Adrenal gland (tissue), 12 donors: ENCODE results near the gene CFAP251. TPM values are rescaled to one million over a fixed set of nuclear protein-coding genes. Genes with fewer than 3 reads are reported as not detected.
A peak's percentile ranks its signal among the peaks of the same experiment; 100 is the strongest.

Source experiments
- DNase-seq, 7 donors: peaks; one replicate each; pipeline ENCODE4 v3.0.0-alpha.2; 2019 to 2020
- H3K27ac ChIP-seq, 5 donors: fragments of 200-600 bp; sonication (generic) in 4 of 5; 1 replicate in 3 of 5; 2 replicates in 2 of 5; pipeline versions ENCODE4 v1.5.1 to v1.8.0; 2016 to 2020; ENCODE audit warnings: mild to moderate bottlenecking in 1 of 5
- H3K27me3 ChIP-seq: fragments of 200-600 bp; 2 replicates; pipeline ENCODE4 v1.8.0; 2021
- H3K36me3 ChIP-seq, 2 donors: fragments of 200-600 bp; replicated peaks in 1 of 2; 1 replicate in 1 of 2; 2 replicates in 1 of 2; pipeline versions ENCODE4 v1.5.1 to v1.8.0; 2018 to 2022
- H3K4me1 ChIP-seq, 2 donors: fragments of 200-600 bp; replicated peaks in 1 of 2; 1 replicate in 1 of 2; 2 replicates in 1 of 2; pipeline versions ENCODE4 v1.5.1 to v1.8.0; 2018 to 2021
- H3K4me3 ChIP-seq, 4 donors: fragments of 200-600 bp; sonication (generic) in 3 of 4; one replicate each; pipeline ENCODE4 v1.5.1; 2016 to 2018
- H3K9me3 ChIP-seq, 3 donors: fragments of 200-600 bp; sonication (generic) in 1 of 3; replicated peaks in 1 of 3; 1 replicate in 2 of 3; 2 replicates in 1 of 3; pipeline versions ENCODE4 v1.5.1 to v1.8.0; 2016 to 2021
- POLR2A ChIP-seq, 2 donors: fragments of 450-650 bp; IDR thresholded peaks; one replicate each; pipeline ENCODE4 v1.6.1; 2017; ENCODE audit warnings: antibody characterized with exemption in 2 of 2, mild to moderate bottlenecking in 2 of 2, moderate library complexity in 1 of 2
- WGBS, 4 donors: extraction: QIAGEN DNeasy Blood & Tissue Kit in 2 of 4; methylation state at CpG; one replicate each; pipeline versions ENCODE4 v1.1.5 to v1.1.7; 2013 to 2017; 5-methylcytosine and 5-hydroxymethylcytosine counted together
- intact Hi-C, 2 donors: fragments of 100-400 bp; cut with DNase I; formaldehyde crosslinking; loops; one replicate each; pipeline versions ENCODE4 v1.14.1 to v1.15.0; 2022 to 2023
- polyA plus RNA-seq, 3 donors: library from polyadenylated mRNA; stranded (reverse); fragments of 200-250 nt in 2 of 3; fragments of 350-450 nt in 1 of 3; fragmentation: Illumina TruSeq in 1 of 3; extraction: RNeasy Lipid Tissue Mini Kit (QIAGEN cat#74804) in 1 of 3; gene quantifications; one replicate each; pipeline ENCODE4 v1.2.3, GENCODE V29; 2013 to 2014
- total RNA-seq, 9 donors: library from RNA; depleted of rRNA in 4 of 9; stranded (reverse); fragments of >200 nt in 4 of 9; fragments of 120-200 nt in 1 of 9; fragmentation: NEBNext Ultra II Directional in 1 of 9; extraction: Animal tissue kit (Norgen Biotek cat#: 25700) in 1 of 9; gene quantifications; one replicate each; pipeline versions ENCODE4 v1.1.0 to v1.2.4, GENCODE V29; 2013 to 2023
- TF ChIP-seq, protein P1 (sequence below), 6 experiments: fragments of 450-650 bp in 4 of 6; fragments of 200-600 bp in 2 of 6; sonication (generic) in 1 of 6; IDR thresholded peaks; 1 replicate in 5 of 6; 2 replicates in 1 of 6; pipeline versions ENCODE4 v1.5.1 to v1.8.0; 2016 to 2021; ENCODE audit warnings: antibody characterized with exemption in 6 of 6, mild to moderate bottlenecking in 2 of 6, moderate library complexity in 1 of 6
- donor health status: healthy with polysubstance abuse.
- donor health status: Bipolar disorder and iron deficiency.
- donor health status: DM: yes; HTN: yes; CAD: no.
- donor health status: DM: no; HTN: no; CAD: no.
- donor health status: DM: no; HTN: no; CAD: no.
- donor health status: DM: yes; HTN: yes; CAD: no.

The CFAP251 gene
- total and polyA plus RNA-seq, 12 donors: 0.30 to 11.6 (median 2.7) TPM

- Histone ChIP-seq H3K36me3 (peaks cover 0 to 76% of the 10 kb centered on the region in 2 donors), H3K4me1 (no peaks in the 10 kb centered on the region), H3K27me3 (no peaks in the 10 kb centered on the region), H3K27ac (no peak overlapping the region), H3K4me3 (no peak overlapping the region), H3K9me3 (no peaks in the 10 kb centered on the region)
- DNase-seq: no peak
- intact Hi-C loops: no loop called here
- TF ChIP-seq POLR2A (IDR thresholded peaks at IDR 0.05): no peak
- TF ChIP-seq, protein P1, sequence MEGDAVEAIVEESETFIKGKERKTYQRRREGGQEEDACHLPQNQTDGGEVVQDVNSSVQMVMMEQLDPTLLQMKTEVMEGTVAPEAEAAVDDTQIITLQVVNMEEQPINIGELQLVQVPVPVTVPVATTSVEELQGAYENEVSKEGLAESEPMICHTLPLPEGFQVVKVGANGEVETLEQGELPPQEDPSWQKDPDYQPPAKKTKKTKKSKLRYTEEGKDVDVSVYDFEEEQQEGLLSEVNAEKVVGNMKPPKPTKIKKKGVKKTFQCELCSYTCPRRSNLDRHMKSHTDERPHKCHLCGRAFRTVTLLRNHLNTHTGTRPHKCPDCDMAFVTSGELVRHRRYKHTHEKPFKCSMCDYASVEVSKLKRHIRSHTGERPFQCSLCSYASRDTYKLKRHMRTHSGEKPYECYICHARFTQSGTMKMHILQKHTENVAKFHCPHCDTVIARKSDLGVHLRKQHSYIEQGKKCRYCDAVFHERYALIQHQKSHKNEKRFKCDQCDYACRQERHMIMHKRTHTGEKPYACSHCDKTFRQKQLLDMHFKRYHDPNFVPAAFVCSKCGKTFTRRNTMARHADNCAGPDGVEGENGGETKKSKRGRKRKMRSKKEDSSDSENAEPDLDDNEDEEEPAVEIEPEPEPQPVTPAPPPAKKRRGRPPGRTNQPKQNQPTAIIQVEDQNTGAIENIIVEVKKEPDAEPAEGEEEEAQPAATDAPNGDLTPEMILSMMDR (IDR thresholded peaks at IDR 0.05): no peak
- WGBS, 4 donors: 63 to 69% (median 66%) methylated on average over 4 of the region's 4 CpGs
Measured at GRCh38 chr12:121905746-121906145, 12.6 kb upstream of the CFAP251 start.

- no peaks in the 10 kb centered on the region for H3K9me3 ChIP-seq
- H3K4me3 ChIP-seq: no peak overlapping the region
- intact Hi-C loops: no loop called here
- no peak for DNase-seq
- H3K27me3 ChIP-seq: no peaks in the 10 kb centered on the region
- no peaks in the 10 kb centered on the region for H3K4me1 ChIP-seq
- H3K36me3 ChIP-seq: peaks cover 0 to 56% of the 10 kb centered on the region in 2 donors
- 54 to 67% (median 60%) methylated on average over 2 of the region's 2 CpGs for WGBS, 4 donors
- H3K27ac ChIP-seq: no peak overlapping the region
- no peak for TF ChIP-seq POLR2A (IDR thresholded peaks at IDR 0.05)
- TF ChIP-seq, protein P1 (IDR thresholded peaks at IDR 0.05): no peak
Measured at GRCh38 chr12:121908702-121909101, 9.7 kb upstream of the CFAP251 start.

- no peak overlapping the region for H3K4me3 ChIP-seq
- H3K27me3 ChIP-seq: no peaks in the 10 kb centered on the region
- H3K27ac ChIP-seq: no peak overlapping the region
- no peak for DNase-seq
- H3K36me3 ChIP-seq: peaks cover 0 to 60% of the 10 kb centered on the region in 2 donors
- 92 to 95% (median 94%) methylated on average over 14 of the region's 14 CpGs for WGBS, 4 donors
- intact Hi-C loops: no loop called here
- TF ChIP-seq, protein P1 (IDR thresholded peaks at IDR 0.05): no peak
- no peak for TF ChIP-seq POLR2A (IDR thresholded peaks at IDR 0.05)
- H3K9me3 ChIP-seq: no peaks in the 10 kb centered on the region
- no peaks in the 10 kb centered on the region for H3K4me1 ChIP-seq
Measured at GRCh38 chr12:121911824-121912585, 6.4 kb upstream of the CFAP251 start.

- Histone ChIP-seq H3K36me3 (peaks cover 0 to 46% of the 10 kb centered on the region in 2 donors), H3K27me3 (no peaks in the 10 kb centered on the region), H3K4me1 (peaks cover 5% of the 10 kb centered on the region in 2 donors), H3K4me3 (no peak overlapping the region), H3K27ac (peak overlapping the region in 1 of 5 donors; percentile 25), H3K9me3 (no peaks in the 10 kb centered on the region)
- 71 to 82% (median 82%) methylated on average over 5 of the region's 5 CpGs for whole genome bisulfite sequencing, 4 donors
- TF ChIP-seq, protein P1 (IDR thresholded peaks at IDR 0.05): no peak
- no peak for TF ChIP-seq POLR2A (IDR thresholded peaks at IDR 0.05)
- no peak for DNase-seq
- intact Hi-C loops: no loop called here
Measured at GRCh38 chr12:121915841-121916321, 2.5 kb upstream of the CFAP251 start.
